Esophagus muscularis mucosa (tissue), 4 donors: ENCODE data around the gene SCFD2.

ENCODE experiments used
- CTCF ChIP-seq, 3 experiments: fragments of 200-600 bp in 2 of 3; fragments of 450-650 bp in 1 of 3; sonication (generic) in 2 of 3; IDR thresholded peaks; one replicate each; pipeline ENCODE4 v1.5.1; 2017 to 2019; ENCODE audit warnings: antibody characterized with exemption in 3 of 3, mild to moderate bottlenecking in 2 of 3, moderate library complexity in 1 of 3
- EP300 ChIP-seq: sonication (generic); formaldehyde crosslinking; IDR thresholded peaks from one replicate; pipeline ENCODE4 v1.6.1; 2017; ENCODE audit warnings: antibody characterized with exemption
- POLR2A ChIP-seq: fragments of 450-650 bp; IDR thresholded peaks from one replicate; pipeline ENCODE4 v1.6.1; 2017; ENCODE audit warnings: antibody characterized with exemption, moderate library complexity, mild to moderate bottlenecking, low read depth

GRCh38 chr4:52936729-52937128 is 429.1 kb downstream of the SCFD2 start:
- no peak for TF ChIP-seq CTCF (IDR thresholded peaks at IDR 0.05)
- no peak for TF ChIP-seq EP300
- no peak for TF ChIP-seq POLR2A
